Liver (tissue), 3 donors: ENCODE data around the gene SH2D3C.

Experiments
- CTCF ChIP-seq: fragments of 150-350 bp; IDR thresholded peaks from 2 replicates; pipeline ENCODE4 v1.5.1; 2017; ENCODE audit warnings: improper control_type of control experiment, low read depth, low read length; ENCODE audit not compliant: missing input control
- EGR1 ChIP-seq, 2 donors: IDR thresholded peaks; 2 replicates each; pipeline ENCODE4 v1.6.1; 2016 to 2018; ENCODE audit warnings: antibody characterized with exemption in 2 of 2, low read depth in 2 of 2
- RAD21 ChIP-seq, 2 donors: IDR thresholded peaks; 2 replicates each; pipeline ENCODE4 v1.6.1; 2016; ENCODE audit warnings: antibody characterized with exemption in 2 of 2, mild to moderate bottlenecking in 2 of 2
- SP1 ChIP-seq: IDR thresholded peaks from 2 replicates; pipeline ENCODE4 v1.6.1; 2018; ENCODE audit warnings: antibody characterized with exemption, mild to moderate bottlenecking
- donor health status: healthy.
- donor health status: healthy.

GRCh38 chr9:127789179-127789578, 10.7 kb upstream of the SH2D3C start:
- TF ChIP-seq CTCF = no peak
- TF ChIP-seq RAD21 (IDR thresholded peaks at IDR 0.05) = peak in 1 of 2 donors; percentile 1
- peak in 1 of 2 donors; percentile 45 for TF ChIP-seq EGR1 (IDR thresholded peaks at IDR 0.05; ENCODE audit: low read depth in 2 of 2)
- TF ChIP-seq SP1 = peak; percentile 68
